Fibroblast of pulmonary artery (primary cell): ENCODE results near the gene PLK5.
"Not testable (repeated sequence)": the region's sequence is repeated elsewhere in the genome, so short reads cannot be mapped to it uniquely, and the experiment has no call there.

ENCODE experiments used
- DNase-seq: peaks from one replicate; pipeline ENCODE4 v3.0.0-alpha.2; 2010; ENCODE audit warnings: low read depth
- H3K4me3 ChIP-seq: replicated peaks from 2 replicates; pipeline ENCODE4 v1.5.1; 2011; ENCODE audit warnings: low read depth, mild to moderate bottlenecking, control low read depth, low read length, moderate library complexity
- CTCF ChIP-seq: IDR thresholded peaks from 2 replicates; pipeline ENCODE4 v1.5.1; 2011; ENCODE audit warnings: mild to moderate bottlenecking, control low read depth, low read length, inconsistent platforms; ENCODE audit errors: missing control alignments

The PLK5 gene

GRCh38 chr19:1529430-1529816 is 5.5 kb downstream of the PLK5 start:
- TF ChIP-seq CTCF = no peak
- H3K4me3 ChIP-seq = no peak overlapping the region
- no peak for DNase-seq

GRCh38 chr19:1530856-1531255 is 7.0 kb downstream of the PLK5 start:
- DNase-seq = not testable (repeated sequence)

GRCh38 chr19:1531587-1531986 is 7.7 kb downstream of the PLK5 start:
- H3K4me3 ChIP-seq = no peak overlapping the region
- no peak for DNase-seq
- no peak for TF ChIP-seq CTCF

More at GRCh38 chr19:1530856-1531255, 7.0 kb downstream of the PLK5 start:
- H3K4me3 ChIP-seq = not testable (repeated sequence)

- H3K4me3 ChIP-seq = no peak overlapping the region
- DNase-seq = no peak
- no peak for TF ChIP-seq CTCF
These were observed 8.1 kb downstream of the PLK5 start for GRCh38 chr19:1532003-1532402.

- H3K4me3 ChIP-seq = no peak overlapping the region
- DNase-seq = no peak
- no peak for TF ChIP-seq CTCF
These were observed 9.8 kb downstream of the PLK5 start for GRCh38 chr19:1533510-1534150.

GRCh38 chr19:1534972-1535371 is 11.1 kb downstream of the PLK5 start:
- H3K4me3 ChIP-seq = no peak overlapping the region
- TF ChIP-seq CTCF = no peak
- no peak for DNase-seq

GRCh38 chr19:1535699-1536098 is 11.8 kb downstream of the PLK5 start:
- H3K4me3 ChIP-seq, DNase-seq: not testable (repeated sequence)

- H3K4me3 ChIP-seq = no peak overlapping the region
- no peak for DNase-seq
- no peak for TF ChIP-seq CTCF
These were observed 15.1 kb downstream of the PLK5 start for GRCh38 chr19:1538978-1539377.

- not testable (repeated sequence) for DNase-seq
These were observed 15.9 kb downstream of the PLK5 start for GRCh38 chr19:1539749-1540148.

More at GRCh38 chr19:1539749-1540148, 15.9 kb downstream of the PLK5 start:
- not testable (repeated sequence) for H3K4me3 ChIP-seq
